Right atrium auricular region (tissue), 2 donors: ENCODE measurements around the gene SATB2. TPM values are rescaled to one million over a fixed set of nuclear protein-coding genes. Genes with fewer than 3 reads are reported as not detected.

Experiments used
- DNase-seq: peaks from one replicate; pipeline ENCODE4 v3.0.0-alpha.2; 2019; ENCODE audit warnings: low spot score
- H3K27ac ChIP-seq, 2 donors: fragments of 200-600 bp; sonication (generic); 1 replicate in 1 of 2; 2 replicates in 1 of 2; pipeline ENCODE4 v1.5.1; 2016 to 2019
- H3K27me3 ChIP-seq, 2 donors: fragments of 200-600 bp; sonication (generic); one replicate each; pipeline versions ENCODE4 v1.5.1 to v1.6.0; 2017 to 2019
- H3K36me3 ChIP-seq: fragments of 200-600 bp; sonication (generic); one replicate; pipeline ENCODE4 v1.5.1; 2016
- H3K4me1 ChIP-seq, 2 donors: fragments of 200-600 bp; sonication (generic); one replicate each; pipeline versions ENCODE4 v1.5.1 to v1.6.0; 2017 to 2019
- H3K4me3 ChIP-seq, 2 donors: fragments of 200-600 bp; sonication (generic); 1 replicate in 1 of 2; 2 replicates in 1 of 2; pipeline ENCODE4 v1.5.1; 2017 to 2019; ENCODE audit warnings: mild to moderate bottlenecking in 1 of 2, moderate library complexity in 1 of 2
- H3K9me3 ChIP-seq, 2 donors: fragments of 200-600 bp; sonication (generic); one replicate each; pipeline ENCODE4 v1.5.1; 2019
- total RNA-seq, 2 donors: library from RNA; depleted of rRNA; stranded (reverse); fragments of >200 nt; gene quantifications; one replicate each; pipeline ENCODE4 v1.1.0, GENCODE V29; 2016
- TF ChIP-seq, protein P1 (sequence below), 2 donors: fragments of 200-600 bp; sonication (generic); IDR thresholded peaks; one replicate each; pipeline ENCODE4 v1.5.1; 2019; ENCODE audit warnings: antibody characterized with exemption in 2 of 2

The SATB2 gene
- total RNA-seq, 2 donors from 2014 or later, result 1.0 to 1.2 TPM

DNA sequence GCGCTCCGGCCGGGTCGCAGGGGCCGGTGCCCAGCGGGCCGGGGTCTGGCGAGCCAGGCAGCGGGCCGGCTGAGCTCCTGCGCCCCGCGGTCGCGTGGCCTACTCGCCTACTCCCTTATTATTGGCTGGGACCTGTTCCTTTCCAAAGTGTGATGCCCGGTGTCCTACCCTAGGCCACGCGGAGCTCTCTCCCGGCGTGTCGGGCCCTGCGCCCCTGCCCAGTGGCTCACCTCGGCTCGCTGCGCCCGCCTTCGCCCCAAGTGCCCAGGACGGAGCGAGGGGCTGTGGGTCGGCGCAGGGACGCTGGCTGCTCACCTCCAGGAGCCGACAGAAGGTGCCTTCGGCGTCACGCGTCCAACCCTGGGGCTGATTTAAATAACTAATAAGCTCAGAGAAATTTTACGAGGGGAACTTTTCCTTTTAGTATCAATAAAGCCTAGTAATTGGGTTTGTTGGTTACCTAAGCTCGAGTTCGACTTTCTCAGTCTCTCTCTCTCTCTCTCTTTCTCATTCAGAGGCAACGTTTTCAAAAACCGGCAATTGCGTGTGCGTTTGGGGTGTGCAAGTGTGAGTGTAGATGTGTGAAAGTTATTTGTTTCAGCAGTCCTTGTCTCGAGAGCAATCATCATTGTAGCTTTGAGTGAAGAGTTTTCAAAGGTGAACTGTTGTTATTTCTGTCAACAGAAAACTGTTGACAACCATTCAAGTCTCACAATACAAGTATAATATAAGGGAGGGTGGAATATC lies 7.0 kb upstream of the SATB2 start:
- Histone ChIP-seq H3K27me3 (peaks cover 61 to 87% of the 10 kb centered on the region in 2 donors), H3K4me3 (no peak overlapping the region), H3K4me1 (peaks cover 0 to 47% of the 10 kb centered on the region in 2 donors), H3K36me3 (no peaks in the 10 kb centered on the region), H3K9me3 (no peaks in the 10 kb centered on the region), H3K27ac (no peak overlapping the region)
- TF ChIP-seq, protein P1, sequence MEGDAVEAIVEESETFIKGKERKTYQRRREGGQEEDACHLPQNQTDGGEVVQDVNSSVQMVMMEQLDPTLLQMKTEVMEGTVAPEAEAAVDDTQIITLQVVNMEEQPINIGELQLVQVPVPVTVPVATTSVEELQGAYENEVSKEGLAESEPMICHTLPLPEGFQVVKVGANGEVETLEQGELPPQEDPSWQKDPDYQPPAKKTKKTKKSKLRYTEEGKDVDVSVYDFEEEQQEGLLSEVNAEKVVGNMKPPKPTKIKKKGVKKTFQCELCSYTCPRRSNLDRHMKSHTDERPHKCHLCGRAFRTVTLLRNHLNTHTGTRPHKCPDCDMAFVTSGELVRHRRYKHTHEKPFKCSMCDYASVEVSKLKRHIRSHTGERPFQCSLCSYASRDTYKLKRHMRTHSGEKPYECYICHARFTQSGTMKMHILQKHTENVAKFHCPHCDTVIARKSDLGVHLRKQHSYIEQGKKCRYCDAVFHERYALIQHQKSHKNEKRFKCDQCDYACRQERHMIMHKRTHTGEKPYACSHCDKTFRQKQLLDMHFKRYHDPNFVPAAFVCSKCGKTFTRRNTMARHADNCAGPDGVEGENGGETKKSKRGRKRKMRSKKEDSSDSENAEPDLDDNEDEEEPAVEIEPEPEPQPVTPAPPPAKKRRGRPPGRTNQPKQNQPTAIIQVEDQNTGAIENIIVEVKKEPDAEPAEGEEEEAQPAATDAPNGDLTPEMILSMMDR (IDR thresholded peaks at IDR 0.05), result no peak
- DNase-seq, result no peak

DNA sequence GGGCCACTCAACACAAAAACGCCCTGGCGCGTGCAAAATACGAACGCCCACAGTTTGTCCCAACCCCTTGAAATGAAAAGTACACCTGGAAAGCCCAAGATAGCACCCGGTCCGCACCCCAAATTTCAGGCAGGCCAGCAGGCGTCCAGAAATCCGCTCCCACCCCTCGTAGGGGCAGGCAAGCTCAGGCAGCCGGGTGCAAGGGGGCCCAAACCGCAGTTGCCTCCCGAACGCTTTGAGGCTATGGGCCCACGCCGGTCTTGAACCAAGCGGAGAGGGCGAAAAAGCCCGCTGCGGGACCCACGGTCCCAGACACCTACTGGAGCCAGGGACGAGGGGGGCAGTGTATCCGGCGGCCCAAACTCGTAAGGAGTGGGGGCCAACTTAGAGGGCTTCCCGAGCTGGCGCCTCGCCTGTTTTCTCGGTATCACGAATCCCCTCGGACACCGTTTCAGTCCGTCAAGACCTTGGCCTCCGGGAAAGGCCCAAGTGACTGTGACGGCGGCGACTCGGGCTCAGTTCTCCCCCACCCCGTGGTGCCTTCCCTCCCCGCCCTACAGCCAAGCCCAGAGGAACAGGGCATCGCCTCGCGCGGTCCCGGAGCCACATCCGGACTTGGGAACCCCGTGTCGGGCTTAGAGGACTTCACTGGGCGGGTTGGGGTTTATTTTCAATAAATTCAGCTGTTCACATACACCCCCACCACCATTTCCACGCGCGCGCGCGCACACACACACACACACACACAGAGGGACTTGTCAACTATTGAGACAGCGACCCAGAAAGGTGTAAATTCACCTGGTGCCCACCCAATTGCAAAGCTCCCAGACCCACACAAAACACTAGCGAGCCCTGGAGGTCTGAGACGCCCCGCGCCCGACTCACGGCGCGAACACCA lies 6.2 kb upstream of the SATB2 start:
- TF ChIP-seq, protein P1 (IDR thresholded peaks at IDR 0.05), result peak in 1 of 2 donors; percentile 12
- Histone ChIP-seq H3K27me3 (peaks cover 57 to 79% of the 10 kb centered on the region in 2 donors), H3K9me3 (no peaks in the 10 kb centered on the region), H3K27ac (no peak overlapping the region), H3K4me1 (peaks cover 0 to 41% of the 10 kb centered on the region in 2 donors), H3K36me3 (no peaks in the 10 kb centered on the region), H3K4me3 (peak overlapping the region; percentile 8 to 49)
- no peak for DNase-seq

DNA sequence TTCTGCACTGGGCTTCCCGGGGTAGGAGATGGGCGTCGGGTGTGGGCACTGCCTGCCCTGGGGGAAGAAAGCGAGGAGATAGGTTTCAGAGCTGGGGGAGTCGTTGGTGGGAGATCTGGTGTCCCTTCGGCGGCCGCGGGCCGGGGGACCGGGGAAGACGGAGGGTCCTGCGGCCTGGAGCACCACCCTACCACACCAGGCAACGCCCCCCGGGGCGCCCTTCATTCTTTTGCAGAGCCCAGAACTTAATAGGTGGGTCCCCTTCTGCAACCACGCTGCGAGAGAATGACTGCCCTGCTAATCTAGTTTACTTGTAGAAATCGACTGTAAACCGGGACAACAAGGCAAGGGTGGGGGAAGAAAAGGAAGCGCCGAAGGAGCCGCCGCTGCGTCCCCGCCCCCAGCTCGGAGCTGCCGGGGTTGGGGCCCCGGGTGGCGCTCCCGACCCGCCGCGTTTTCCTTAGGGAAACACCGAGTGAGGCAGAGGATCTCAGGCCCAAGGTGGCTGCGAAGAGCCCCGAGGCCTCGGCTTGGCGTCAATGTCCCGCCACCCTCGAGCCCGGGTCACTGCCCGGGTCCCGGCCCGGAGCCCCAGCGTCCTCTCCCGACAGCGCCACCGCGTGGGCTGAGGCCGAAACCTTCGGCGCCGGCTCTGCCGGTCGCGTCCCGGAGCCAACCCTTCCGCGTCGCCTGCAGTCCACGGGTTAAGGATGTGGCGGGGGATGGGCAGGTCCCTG lies 5.4 kb upstream of the SATB2 start:
- Histone ChIP-seq H3K27me3 (peaks cover 50 to 71% of the 10 kb centered on the region in 2 donors), H3K27ac (no peak overlapping the region), H3K4me1 (peaks cover 0 to 39% of the 10 kb centered on the region in 2 donors), H3K4me3 (peak overlapping the region; percentile 8 to 49), H3K9me3 (no peaks in the 10 kb centered on the region), H3K36me3 (no peaks in the 10 kb centered on the region)
- TF ChIP-seq, protein P1 (IDR thresholded peaks at IDR 0.05), result peak; percentile 51 to 80
- no peak for DNase-seq

DNA sequence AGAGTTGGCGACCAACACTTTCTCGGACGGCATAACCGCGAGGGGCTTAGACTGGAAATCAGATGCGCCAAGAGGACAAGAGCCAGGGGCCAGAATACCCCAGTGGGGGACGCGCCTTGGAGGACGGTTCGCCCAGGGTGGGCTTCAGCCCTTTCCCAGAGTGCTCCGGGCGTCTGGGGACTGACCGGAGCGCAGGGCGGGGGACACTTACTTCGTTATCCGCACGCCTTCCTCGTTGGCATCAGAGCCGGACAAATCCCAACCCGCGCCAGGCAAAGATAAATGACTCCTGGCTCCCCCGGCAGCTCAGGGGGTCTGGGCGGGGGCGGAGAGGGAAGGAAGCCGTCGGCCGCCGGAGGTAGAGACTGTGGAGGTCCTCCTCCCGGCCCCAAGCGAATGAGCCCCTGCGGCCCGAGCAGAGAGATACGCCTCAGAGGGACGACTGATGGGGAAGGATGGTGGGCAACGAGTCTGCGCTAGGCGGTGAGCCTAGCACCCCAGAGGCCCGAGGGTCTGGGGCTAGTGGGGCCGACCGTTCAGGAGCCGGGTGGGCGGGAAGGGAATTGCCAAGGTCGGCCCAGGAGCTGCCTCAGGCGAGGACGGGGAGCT lies 4.7 kb upstream of the SATB2 start:
- Histone ChIP-seq H3K4me1 (peaks cover 0 to 45% of the 10 kb centered on the region in 2 donors), H3K9me3 (no peaks in the 10 kb centered on the region), H3K27ac (no peak overlapping the region), H3K36me3 (no peaks in the 10 kb centered on the region), H3K27me3 (peaks cover 48 to 67% of the 10 kb centered on the region in 2 donors), H3K4me3 (peak overlapping the region in 1 of 2 donors; percentile 49)
- DNase-seq, result no peak
- TF ChIP-seq, protein P1 (IDR thresholded peaks at IDR 0.05), result no peak

DNA sequence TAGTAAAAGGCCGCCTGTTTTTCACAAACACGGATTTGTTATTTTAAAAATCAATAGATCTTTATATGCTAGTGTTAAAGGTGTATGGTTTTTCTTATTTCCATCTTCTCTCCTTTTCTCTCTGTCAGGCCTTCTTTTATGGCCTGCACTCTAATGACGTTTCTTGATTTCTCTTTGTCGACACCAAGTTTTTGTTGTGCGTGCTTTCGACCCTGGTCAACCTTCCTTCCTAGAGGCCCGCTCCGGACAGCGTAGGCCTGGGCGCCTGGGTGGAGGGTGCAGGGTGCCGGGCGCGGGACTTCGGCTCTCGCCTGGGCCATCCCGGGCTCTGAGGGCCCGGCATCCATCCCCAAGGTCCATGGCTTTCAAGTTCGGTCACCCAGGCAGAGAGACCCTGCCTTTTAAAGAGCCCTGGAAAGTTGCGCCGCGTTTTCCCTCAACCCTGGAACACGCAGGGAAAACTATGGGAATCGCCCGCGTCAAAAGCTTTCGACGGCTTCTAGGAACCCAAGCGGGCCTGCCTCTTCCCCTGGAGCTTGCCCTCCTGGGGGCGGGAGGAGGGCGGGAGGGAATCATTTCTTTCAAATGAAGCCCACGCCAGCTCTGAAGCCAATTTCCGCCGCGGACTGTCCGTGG lies 4.1 kb upstream of the SATB2 start:
- Histone ChIP-seq H3K9me3 (no peaks in the 10 kb centered on the region), H3K4me3 (no peak overlapping the region), H3K4me1 (peaks cover 0 to 52% of the 10 kb centered on the region in 2 donors), H3K27me3 (peaks cover 52 to 67% of the 10 kb centered on the region in 2 donors), H3K36me3 (no peaks in the 10 kb centered on the region), H3K27ac (no peak overlapping the region)
- no peak for DNase-seq
- TF ChIP-seq, protein P1 (IDR thresholded peaks at IDR 0.05), result no peak
